Mammary epithelial cell (primary cell): ENCODE measurements around the gene DHX34.

Source experiments
- EZH2 ChIP-seq: IDR thresholded peaks from 2 replicates; pipeline ENCODE4 v1.6.1; 2012; ENCODE audit warnings: low read length, inconsistent platforms, borderline replicate concordance
- TF ChIP-seq, protein P1 (sequence below), 2 donors: IDR thresholded peaks in 1 of 2; conservative IDR thresholded peaks in 1 of 2; 2 replicates each; pipeline ENCODE4 v1.5.1; 2011 to 2012; ENCODE audit warnings: inconsistent platforms in 2 of 2, low read length in 2 of 2, mild to moderate bottlenecking in 2 of 2, control low read depth in 1 of 2, low read depth in 1 of 2; ENCODE audit not compliant: insufficient read depth in 1 of 2; ENCODE audit errors: extremely low read depth in 1 of 2

DNA sequence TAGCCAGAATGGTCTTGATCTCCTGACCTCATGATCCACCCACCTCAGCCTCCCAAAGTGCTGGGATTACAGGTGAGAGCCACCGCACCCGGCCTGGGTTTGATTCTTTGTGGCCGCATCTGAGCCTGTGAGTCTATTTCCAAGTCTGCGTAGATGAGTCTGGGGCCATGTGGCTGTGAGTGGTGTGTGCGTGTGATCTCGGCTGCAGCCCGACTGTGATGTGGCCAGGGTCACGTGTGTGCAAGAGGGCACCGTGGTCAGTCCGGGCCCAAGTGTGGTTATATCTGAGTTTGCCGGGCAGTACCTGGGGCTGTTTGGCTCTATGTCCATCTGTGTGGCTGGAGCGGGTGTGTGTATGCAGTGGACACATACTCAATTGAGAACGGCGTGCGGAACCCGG, 64.8 kb downstream of the DHX34 start:
- TF ChIP-seq, protein P1, sequence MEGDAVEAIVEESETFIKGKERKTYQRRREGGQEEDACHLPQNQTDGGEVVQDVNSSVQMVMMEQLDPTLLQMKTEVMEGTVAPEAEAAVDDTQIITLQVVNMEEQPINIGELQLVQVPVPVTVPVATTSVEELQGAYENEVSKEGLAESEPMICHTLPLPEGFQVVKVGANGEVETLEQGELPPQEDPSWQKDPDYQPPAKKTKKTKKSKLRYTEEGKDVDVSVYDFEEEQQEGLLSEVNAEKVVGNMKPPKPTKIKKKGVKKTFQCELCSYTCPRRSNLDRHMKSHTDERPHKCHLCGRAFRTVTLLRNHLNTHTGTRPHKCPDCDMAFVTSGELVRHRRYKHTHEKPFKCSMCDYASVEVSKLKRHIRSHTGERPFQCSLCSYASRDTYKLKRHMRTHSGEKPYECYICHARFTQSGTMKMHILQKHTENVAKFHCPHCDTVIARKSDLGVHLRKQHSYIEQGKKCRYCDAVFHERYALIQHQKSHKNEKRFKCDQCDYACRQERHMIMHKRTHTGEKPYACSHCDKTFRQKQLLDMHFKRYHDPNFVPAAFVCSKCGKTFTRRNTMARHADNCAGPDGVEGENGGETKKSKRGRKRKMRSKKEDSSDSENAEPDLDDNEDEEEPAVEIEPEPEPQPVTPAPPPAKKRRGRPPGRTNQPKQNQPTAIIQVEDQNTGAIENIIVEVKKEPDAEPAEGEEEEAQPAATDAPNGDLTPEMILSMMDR (conservative IDR thresholded peaks at IDR 0.05 in 1 of 2, IDR thresholded peaks at IDR 0.05 in 1 of 2; ENCODE audit: extremely low read depth in 1 of 2, insufficient read depth in 1 of 2, low read depth in 1 of 2, low read length in 2 of 2), result no peak
- no peak for TF ChIP-seq EZH2
